DND-41 (cell line): Measurements from ENCODE around the gene GRIA1.

Experiments
- CTCF ChIP-seq: IDR thresholded peaks from 2 replicates; pipeline ENCODE4 v1.5.1; 2012; ENCODE audit warnings: borderline replicate concordance, low read length, moderate library complexity, mild to moderate bottlenecking; ENCODE audit not compliant: poor library complexity, severe bottlenecking; ENCODE audit errors: extremely low read depth
- EZH2 ChIP-seq: IDR thresholded peaks from 3 replicates; pipeline ENCODE4 v1.6.1; 2012; ENCODE audit warnings: borderline replicate concordance, low read depth, mild to moderate bottlenecking, moderate library complexity, low read length, inconsistent platforms; ENCODE audit not compliant: severe bottlenecking

- TF ChIP-seq CTCF = no peak
- no peak for TF ChIP-seq EZH2
Measured at GRCh38 chr5:153489611-153490010, 859 bp upstream of the GRIA1 start.
